B cell (primary cell): ENCODE measurements around the gene SMIM35. TPM values are rescaled to one million over a fixed set of nuclear protein-coding genes. Genes with fewer than 3 reads are reported as not detected.

ENCODE experiments used
- ATAC-seq: fragments of 200-7000 bp; cut with Tn5 transposase; one replicate; pipeline ENCODE4 v1.10.0; 2021; ENCODE audit warnings: low read depth, mild to moderate bottlenecking, moderate number of reproducible peaks, moderate library complexity
- CTCF ChIA-PET: fragments of 350-600 bp; sonication (Branson Sonifier 250); formaldehyde crosslinking; loops from one replicate; lab custom pipeline; 2021; ENCODE audit warnings: antibody characterized with exemption, inconsistent platforms; lab: Charles Lee
- POLR2A ChIA-PET: fragments of 350-600 bp; sonication (Branson Sonifier 250); formaldehyde crosslinking; loops from one replicate; lab custom pipeline; 2021; ENCODE audit warnings: antibody characterized with exemption; lab: Charles Lee
- DNase-seq: peaks from one replicate; pipeline ENCODE4 v3.0.0; 2013
- H2AFZ ChIP-seq: 2 replicates; pipeline ENCODE4 v1.6.1; 2012; ENCODE audit warnings: mild to moderate bottlenecking, low read depth, low read length; ENCODE audit not compliant: insufficient read depth, poor library complexity, severe bottlenecking
- H3K27ac ChIP-seq, 2 donors: 1 replicate in 1 of 2; 2 replicates in 1 of 2; pipeline ENCODE4 v1.5.1; 2012 to 2013; ENCODE audit warnings: low read length in 2 of 2, mild to moderate bottlenecking in 2 of 2, moderate library complexity in 1 of 2
- H3K27me3 ChIP-seq, 4 experiments: fragments of 200-600 bp in 1 of 4; sonication (generic) in 1 of 4; replicated peaks in 1 of 4; 1 replicate in 2 of 4; 2 replicates in 2 of 4; pipeline versions ENCODE4 v1.6.1 to v1.7.0; 2013 to 2016; ENCODE audit warnings: low read length in 3 of 4, mild to moderate bottlenecking in 2 of 4, mixed read lengths in 1 of 4, moderate library complexity in 1 of 4; ENCODE audit not compliant: insufficient read depth in 4 of 4, control insufficient read depth in 3 of 4; ENCODE audit errors: control extremely low read depth in 1 of 4
- H3K36me3 ChIP-seq, 2 experiments: replicated peaks in 1 of 2; 1 replicate in 1 of 2; 2 replicates in 1 of 2; pipeline versions ENCODE4 v1.6.1 to v1.7.1; 2013; ENCODE audit warnings: low read length in 1 of 2; ENCODE audit not compliant: insufficient read depth in 2 of 2, control insufficient read depth in 1 of 2; ENCODE audit errors: control extremely low read depth in 1 of 2, extremely low read depth in 1 of 2
- H3K4me1 ChIP-seq, 2 donors: fragments of 200-600 bp in 1 of 2; sonication (generic) in 1 of 2; 1 replicate in 1 of 2; 2 replicates in 1 of 2; pipeline versions ENCODE4 v1.5.1 to v1.6.1; 2013 to 2017; ENCODE audit warnings: low read length in 2 of 2; ENCODE audit not compliant: control insufficient read depth in 2 of 2, insufficient read depth in 2 of 2
- H3K4me2 ChIP-seq: replicated peaks from 2 replicates; pipeline ENCODE3; 2012; ENCODE audit warnings: mild to moderate bottlenecking, low read depth, low read length; ENCODE audit not compliant: poor library complexity, severe bottlenecking
- H3K4me3 ChIP-seq, 5 experiments: fragments of 200-600 bp in 1 of 5; sonication (generic) in 1 of 5; 1 replicate in 3 of 5; 2 replicates in 2 of 5; pipeline versions ENCODE4 v1.5.1 to v1.7.0; 2011 to 2016; ENCODE audit warnings: low read length in 4 of 5, mild to moderate bottlenecking in 4 of 5, low read depth in 2 of 5, control low read depth in 1 of 5, moderate library complexity in 1 of 5; ENCODE audit not compliant: insufficient read depth in 1 of 5; ENCODE audit errors: control extremely low read depth in 1 of 5, extremely low read depth in 1 of 5
- H3K79me2 ChIP-seq: fragments of 200-600 bp; sonication (generic); one replicate; pipeline ENCODE4 v1.6.0; 2016; ENCODE audit warnings: low read length; ENCODE audit not compliant: control insufficient read depth, insufficient read depth
- H3K9ac ChIP-seq: fragments of 200-600 bp; sonication (generic); 2 replicates; pipeline ENCODE4 v1.6.1; 2017; ENCODE audit warnings: mild to moderate bottlenecking, low read length, moderate library complexity
- H3K9me3 ChIP-seq, 3 donors: one replicate each; pipeline versions ENCODE4 v1.6.1 to v1.7.1; 2013; ENCODE audit warnings: low read length in 2 of 3; ENCODE audit not compliant: control insufficient read depth in 2 of 3, insufficient read depth in 1 of 3; ENCODE audit errors: control extremely low read depth in 1 of 3
- H4K20me1 ChIP-seq: 2 replicates; pipeline ENCODE4 v1.6.0; 2012; ENCODE audit warnings: mild to moderate bottlenecking, low read length; ENCODE audit not compliant: insufficient read depth, control insufficient read depth, poor library complexity, severe bottlenecking
- H3K27ac Mint-ChIP-seq: one replicate; pipeline ENCODE4 v1.8.0; 2021; ENCODE audit warnings: mixed read lengths
- H3K27me3 Mint-ChIP-seq: one replicate; pipeline ENCODE4 v1.8.0; 2021; ENCODE audit warnings: mixed read lengths
- H3K4me1 Mint-ChIP-seq: one replicate; pipeline ENCODE4 v1.8.0; 2021; ENCODE audit warnings: mixed read lengths
- H3K4me3 Mint-ChIP-seq: one replicate; pipeline ENCODE4 v1.8.0; 2021; ENCODE audit warnings: mixed read lengths
- H3K9me3 Mint-ChIP-seq: one replicate; pipeline ENCODE4 v1.8.0; 2022; ENCODE audit warnings: mixed read lengths; ENCODE audit not compliant: insufficient read depth
- EZH2 ChIP-seq: IDR thresholded peaks from 2 replicates; pipeline ENCODE4 v1.6.1; 2012; ENCODE audit warnings: borderline replicate concordance, low read depth, mild to moderate bottlenecking, moderate library complexity, low read length; ENCODE audit not compliant: insufficient read depth, poor library complexity, severe bottlenecking
- WGBS: methylation state at CpG from one replicate; pipeline ENCODE4 v1.1.5; 2013; ENCODE audit warnings: missing lambda C conversion rate; ENCODE audit not compliant: insufficient coverage; 5-methylcytosine and 5-hydroxymethylcytosine counted together
- intact Hi-C: fragments of 100-400 bp; cut with micrococcal nuclease; formaldehyde crosslinking; loops from one replicate; pipeline ENCODE4 v1.10.0; 2022
- polyA plus RNA-seq: library from polyadenylated mRNA; depleted of rRNA; stranded (reverse); fragments of >200 nt; gene quantifications from 2 replicates; pipeline ENCODE4 v1.2.3, GENCODE V29; 2012
- total RNA-seq, 2 donors: library from RNA; stranded (reverse); fragments of 120-200 nt in 1 of 2; gene quantifications; 1 replicate in 1 of 2; 2 replicates in 1 of 2; pipeline versions ENCODE4 v1.2.3 to v1.2.4, GENCODE V29; 2013 to 2022
- TF ChIP-seq, protein P1 (sequence below): fragments of 200-600 bp; IDR thresholded peaks from one replicate; pipeline ENCODE4 v1.8.0; 2022; ENCODE audit warnings: antibody characterized with exemption, mild to moderate bottlenecking

SMIM35 gene
- total and polyA plus RNA-seq, 2 donors (not counting 1 experiment from before 2014, with no cell fraction given), result 1.3 to 4.5 TPM

DNA sequence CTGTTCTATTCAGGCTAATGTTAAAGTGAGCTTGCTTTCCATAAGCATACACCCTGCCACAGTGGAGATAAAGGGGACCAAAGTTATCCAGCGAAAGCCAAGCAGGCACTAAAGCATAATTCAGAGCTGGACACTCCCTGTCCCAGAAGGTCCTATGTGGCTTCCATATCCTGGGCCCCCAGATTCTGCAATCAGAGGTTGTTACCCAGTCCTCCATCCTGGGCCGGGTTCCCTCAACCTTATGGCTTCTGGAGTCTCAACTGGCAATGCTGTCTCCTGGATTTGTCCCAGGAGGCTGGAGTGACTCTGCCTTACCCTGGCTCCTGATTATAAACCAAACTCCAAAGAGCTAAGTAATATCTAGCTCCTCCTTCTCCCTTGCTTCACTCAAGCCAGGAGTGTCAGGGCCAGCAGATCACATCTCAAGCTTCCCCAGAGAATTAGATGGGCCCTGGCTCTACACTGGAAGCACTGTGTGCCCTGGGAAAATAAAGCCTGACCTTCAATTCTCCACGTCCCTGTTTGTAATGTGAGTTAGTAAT lies 14.0 kb upstream of the SMIM35 start:
- Histone ChIP-seq H3K27ac (no peak overlapping the region), H3K4me3 (no peak overlapping the region), H2AFZ (no peak overlapping the region), H3K4me2 (no peak overlapping the region), H3K27me3 (peaks cover 0 to 2% (median under 1%) of the 10 kb centered on the region in 4 experiments), H3K36me3 (no peaks in the 10 kb centered on the region), H4K20me1 (no peaks in the 10 kb centered on the region), H3K9me3 (no peaks in the 10 kb centered on the region), H3K9ac (no peak overlapping the region), H3K4me1 (no peaks in the 10 kb centered on the region), H3K79me2 (no peaks in the 10 kb centered on the region)
- intact Hi-C loops, result no loop called here
- no peak for ATAC-seq
- no peaks in the 10 kb centered on the region for H3K4me1 Mint-ChIP-seq
- ChIA-PET CTCF (interaction anchor here (1.4 kb wide), 1 partner anchor 10 kb away, joined by 3 read pairs; no protein-coding TSS in a partner anchor), POLR2A (no interaction called here)
- H3K9me3 Mint-ChIP-seq, result no peaks in the 10 kb centered on the region
- H3K4me3 Mint-ChIP-seq, result no peak overlapping the region
- 80% methylated on average over 2 of the region's 3 CpGs for WGBS
- no peak for TF ChIP-seq EZH2
- TF ChIP-seq, protein P1, sequence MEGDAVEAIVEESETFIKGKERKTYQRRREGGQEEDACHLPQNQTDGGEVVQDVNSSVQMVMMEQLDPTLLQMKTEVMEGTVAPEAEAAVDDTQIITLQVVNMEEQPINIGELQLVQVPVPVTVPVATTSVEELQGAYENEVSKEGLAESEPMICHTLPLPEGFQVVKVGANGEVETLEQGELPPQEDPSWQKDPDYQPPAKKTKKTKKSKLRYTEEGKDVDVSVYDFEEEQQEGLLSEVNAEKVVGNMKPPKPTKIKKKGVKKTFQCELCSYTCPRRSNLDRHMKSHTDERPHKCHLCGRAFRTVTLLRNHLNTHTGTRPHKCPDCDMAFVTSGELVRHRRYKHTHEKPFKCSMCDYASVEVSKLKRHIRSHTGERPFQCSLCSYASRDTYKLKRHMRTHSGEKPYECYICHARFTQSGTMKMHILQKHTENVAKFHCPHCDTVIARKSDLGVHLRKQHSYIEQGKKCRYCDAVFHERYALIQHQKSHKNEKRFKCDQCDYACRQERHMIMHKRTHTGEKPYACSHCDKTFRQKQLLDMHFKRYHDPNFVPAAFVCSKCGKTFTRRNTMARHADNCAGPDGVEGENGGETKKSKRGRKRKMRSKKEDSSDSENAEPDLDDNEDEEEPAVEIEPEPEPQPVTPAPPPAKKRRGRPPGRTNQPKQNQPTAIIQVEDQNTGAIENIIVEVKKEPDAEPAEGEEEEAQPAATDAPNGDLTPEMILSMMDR, result no peak
- no peak overlapping the region for H3K27ac Mint-ChIP-seq
- H3K27me3 Mint-ChIP-seq, result peaks cover 36% of the 10 kb centered on the region
- DNase-seq, result no peak

DNA sequence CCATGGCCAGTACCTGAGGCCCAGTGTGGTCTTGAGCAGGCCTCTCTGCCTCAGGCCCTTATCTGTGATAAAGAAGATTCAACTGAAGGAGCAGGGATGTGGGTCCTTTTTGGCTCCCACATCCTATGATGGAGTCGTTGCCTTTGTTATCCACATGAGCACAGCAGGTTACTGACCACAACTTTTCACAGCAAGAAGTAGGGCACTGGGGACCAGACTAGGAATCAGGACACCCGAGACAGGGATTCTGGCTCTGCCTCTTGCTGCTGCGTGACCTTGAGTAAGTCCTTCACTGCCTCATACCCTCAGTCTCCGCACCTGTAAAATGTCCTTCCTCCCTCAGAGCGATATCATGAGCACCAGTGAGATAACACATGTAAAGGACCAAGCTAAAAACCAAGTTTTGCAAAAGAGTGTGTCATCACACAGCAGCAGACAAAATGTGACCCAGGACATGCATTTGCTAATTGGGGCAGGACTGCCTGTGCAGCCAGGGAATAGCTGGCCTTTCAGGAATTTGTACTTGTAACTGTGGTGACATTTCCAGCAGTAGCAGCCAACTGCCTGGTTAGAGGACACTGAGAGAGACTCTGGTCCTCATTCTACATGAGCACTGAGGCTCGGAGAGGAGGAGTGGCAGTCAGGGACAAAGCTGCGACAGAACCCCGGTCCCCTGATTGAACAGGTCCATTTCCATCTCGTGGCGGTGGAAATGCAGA lies 13.2 kb upstream of the SMIM35 start:
- Histone ChIP-seq H3K27ac (no peak overlapping the region), H3K4me2 (no peak overlapping the region), H3K27me3 (peaks cover 0 to 2% (median under 1%) of the 10 kb centered on the region in 4 experiments), H3K79me2 (no peaks in the 10 kb centered on the region), H3K9ac (no peak overlapping the region), H4K20me1 (no peaks in the 10 kb centered on the region), H3K9me3 (no peaks in the 10 kb centered on the region), H2AFZ (no peak overlapping the region), H3K4me1 (no peaks in the 10 kb centered on the region), H3K36me3 (no peaks in the 10 kb centered on the region), H3K4me3 (no peak overlapping the region)
- POLR2A ChIA-PET, result no interaction called here
- Mint-ChIP-seq H3K4me1 (no peaks in the 10 kb centered on the region), H3K9me3 (no peaks in the 10 kb centered on the region), H3K4me3 (no peak overlapping the region), H3K27ac (no peak overlapping the region), H3K27me3 (peaks cover 36% of the 10 kb centered on the region)
- 78% methylated on average over 7 of the region's 10 CpGs for WGBS
- CTCF ChIA-PET, result interaction anchor here (1.4 kb wide), 1 partner anchor 9 kb away, joined by 3 read pairs; no protein-coding TSS in a partner anchor
- no peak for ATAC-seq
- intact Hi-C loops, result no loop called here
- TF ChIP-seq, protein P1, result no peak
- TF ChIP-seq EZH2, result no peak
- DNase-seq, result no peak
